Measurements from ENCODE around the gene STAT4. TPM values are rescaled to one million over a fixed set of nuclear protein-coding genes. Genes with fewer than 3 reads are reported as not detected.

STAT4 gene
- total RNA-seq, 1 donor from 2014 or later, result 1.0 TPM

DNA sequence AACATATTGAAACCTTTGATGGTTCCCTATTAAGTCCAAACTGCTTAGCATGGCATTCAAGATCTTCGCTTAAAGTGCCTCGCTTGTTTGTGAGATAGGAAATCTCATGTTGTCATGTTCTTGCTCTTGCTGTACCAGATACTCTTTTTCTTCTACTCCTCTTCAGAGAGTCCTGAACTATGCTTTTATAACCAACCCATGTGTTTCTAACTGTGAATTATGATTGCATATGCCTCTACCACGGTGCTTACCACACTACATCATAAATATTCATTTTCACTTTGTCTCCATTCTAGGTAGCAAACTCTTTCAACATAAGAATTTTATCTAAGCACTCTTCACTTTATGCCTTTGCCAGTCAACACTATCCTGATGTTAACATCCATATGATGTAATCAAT is 23.6 kb downstream of the STAT4 start:
- H3K4me3 Mint-ChIP-seq, result no peak overlapping the region
- no peaks in the 10 kb centered on the region for H3K36me3 Mint-ChIP-seq (ENCODE audit: low read depth)
- H3K9me3 Mint-ChIP-seq, result no peaks in the 10 kb centered on the region
- TF ChIP-seq, protein P1, sequence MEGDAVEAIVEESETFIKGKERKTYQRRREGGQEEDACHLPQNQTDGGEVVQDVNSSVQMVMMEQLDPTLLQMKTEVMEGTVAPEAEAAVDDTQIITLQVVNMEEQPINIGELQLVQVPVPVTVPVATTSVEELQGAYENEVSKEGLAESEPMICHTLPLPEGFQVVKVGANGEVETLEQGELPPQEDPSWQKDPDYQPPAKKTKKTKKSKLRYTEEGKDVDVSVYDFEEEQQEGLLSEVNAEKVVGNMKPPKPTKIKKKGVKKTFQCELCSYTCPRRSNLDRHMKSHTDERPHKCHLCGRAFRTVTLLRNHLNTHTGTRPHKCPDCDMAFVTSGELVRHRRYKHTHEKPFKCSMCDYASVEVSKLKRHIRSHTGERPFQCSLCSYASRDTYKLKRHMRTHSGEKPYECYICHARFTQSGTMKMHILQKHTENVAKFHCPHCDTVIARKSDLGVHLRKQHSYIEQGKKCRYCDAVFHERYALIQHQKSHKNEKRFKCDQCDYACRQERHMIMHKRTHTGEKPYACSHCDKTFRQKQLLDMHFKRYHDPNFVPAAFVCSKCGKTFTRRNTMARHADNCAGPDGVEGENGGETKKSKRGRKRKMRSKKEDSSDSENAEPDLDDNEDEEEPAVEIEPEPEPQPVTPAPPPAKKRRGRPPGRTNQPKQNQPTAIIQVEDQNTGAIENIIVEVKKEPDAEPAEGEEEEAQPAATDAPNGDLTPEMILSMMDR (conservative IDR thresholded peaks at IDR 0.05), result no peak
- no peaks in the 10 kb centered on the region for H3K4me1 Mint-ChIP-seq
- DNase-seq (ENCODE audit: low read depth, low spot score), result no peak
- H3K27me3 Mint-ChIP-seq (ENCODE audit: low read depth), result no peaks in the 10 kb centered on the region
- H3K27ac Mint-ChIP-seq (ENCODE audit: unreplicated experiment), result no peak overlapping the region

DNA sequence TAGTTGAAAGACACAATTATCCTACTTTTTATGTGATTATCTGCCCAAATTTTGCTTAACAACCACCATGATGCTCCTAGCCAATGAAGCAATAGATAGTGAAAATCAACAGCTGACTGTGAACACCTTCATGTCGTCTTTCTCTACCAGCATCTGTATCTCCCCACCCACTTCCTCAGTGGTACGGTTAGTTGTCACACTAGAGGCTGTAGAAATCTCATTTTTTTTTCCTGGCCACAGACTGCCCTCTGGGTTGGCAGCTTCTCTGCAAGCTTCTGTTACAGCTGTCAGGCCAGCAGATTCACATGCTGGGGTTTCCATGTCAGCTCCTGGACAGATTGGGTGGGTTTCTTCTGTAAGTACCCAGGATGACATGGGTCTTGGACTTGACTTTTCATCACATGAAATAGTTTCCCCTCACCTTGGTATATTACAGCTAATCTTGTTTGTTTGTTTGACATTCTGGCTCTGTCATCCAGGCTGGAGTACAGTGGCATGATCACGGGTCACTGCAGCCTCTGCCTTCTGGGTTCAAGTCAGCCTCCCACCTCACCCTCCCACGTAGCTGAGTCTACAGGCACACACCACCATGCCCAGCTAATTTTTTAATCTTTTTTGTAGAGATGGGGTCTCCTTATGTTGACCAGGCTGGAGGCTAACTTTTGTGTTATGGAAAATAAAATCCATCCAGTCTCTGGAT is 24.3 kb downstream of the STAT4 start:
- H3K36me3 Mint-ChIP-seq (ENCODE audit: low read depth), result no peaks in the 10 kb centered on the region
- no peak for DNase-seq (ENCODE audit: low read depth, low spot score)
- no peaks in the 10 kb centered on the region for H3K9me3 Mint-ChIP-seq
- no peak overlapping the region for H3K27ac Mint-ChIP-seq (ENCODE audit: unreplicated experiment)
- no peak overlapping the region for H3K4me3 Mint-ChIP-seq
- H3K4me1 Mint-ChIP-seq, result no peaks in the 10 kb centered on the region
- H3K27me3 Mint-ChIP-seq (ENCODE audit: low read depth), result no peaks in the 10 kb centered on the region
- TF ChIP-seq, protein P1 (conservative IDR thresholded peaks at IDR 0.05), result no peak

DNA sequence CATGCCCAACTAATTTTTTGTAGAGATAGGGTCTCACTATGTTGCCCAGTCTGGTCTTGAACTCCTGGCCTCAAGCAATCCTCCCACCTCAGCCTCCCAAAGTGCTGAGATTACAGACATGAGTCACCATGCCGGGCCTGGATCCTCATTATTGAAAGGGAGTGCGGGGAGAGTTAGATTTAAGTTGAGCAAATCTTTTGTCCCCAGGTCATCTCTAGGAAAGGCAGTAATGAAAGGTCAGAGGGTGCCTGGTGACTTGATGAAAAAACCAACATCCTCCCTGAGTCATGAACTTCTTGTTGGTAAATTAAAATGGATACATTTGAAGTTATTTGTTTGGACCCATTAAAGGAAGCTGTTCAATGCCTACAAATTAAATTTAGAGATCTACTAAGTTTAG is 25.1 kb downstream of the STAT4 start:
- H3K36me3 Mint-ChIP-seq (ENCODE audit: low read depth), result no peaks in the 10 kb centered on the region
- TF ChIP-seq, protein P1 (conservative IDR thresholded peaks at IDR 0.05), result no peak
- no peak overlapping the region for H3K27ac Mint-ChIP-seq (ENCODE audit: unreplicated experiment)
- H3K4me1 Mint-ChIP-seq, result no peaks in the 10 kb centered on the region
- no peak for DNase-seq (ENCODE audit: low read depth, low spot score)
- no peaks in the 10 kb centered on the region for H3K27me3 Mint-ChIP-seq (ENCODE audit: low read depth)
- no peak overlapping the region for H3K4me3 Mint-ChIP-seq
- no peaks in the 10 kb centered on the region for H3K9me3 Mint-ChIP-seq

DNA sequence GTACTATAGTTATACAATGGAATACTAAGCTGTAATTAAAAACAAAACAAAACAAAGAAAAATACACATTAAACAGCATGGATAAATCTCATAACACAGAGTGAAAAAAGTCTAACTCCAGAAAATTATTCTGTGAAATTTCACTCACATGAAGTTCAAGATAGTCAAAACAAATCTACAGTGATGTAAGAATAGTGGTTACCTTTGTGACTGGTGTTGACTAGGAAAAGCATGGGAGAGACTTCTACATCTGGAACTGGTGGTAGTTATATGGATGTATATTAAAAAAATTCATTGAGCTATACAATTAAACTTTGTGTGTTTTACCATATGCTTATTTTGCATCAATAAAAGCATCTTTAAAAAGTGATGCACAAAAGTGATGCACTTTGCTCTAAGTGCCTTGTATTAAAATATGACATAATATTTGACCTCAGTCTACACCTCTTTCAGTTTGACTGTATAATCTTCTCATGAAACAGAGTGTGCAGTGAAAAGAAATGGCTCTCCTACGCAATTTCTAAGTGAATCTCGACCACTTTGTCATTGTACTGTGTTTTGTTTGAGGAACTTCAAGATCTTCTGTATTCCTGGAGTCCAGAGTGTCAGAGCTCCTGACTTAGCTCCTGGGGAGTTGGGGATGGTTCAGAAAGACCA is 28.0 kb downstream of the STAT4 start:
- TF ChIP-seq, protein P1 (conservative IDR thresholded peaks at IDR 0.05), result no peak
- Mint-ChIP-seq H3K9me3 (peaks cover 2% of the 10 kb centered on the region), H3K36me3 (ENCODE audit: low read depth) (no peaks in the 10 kb centered on the region), H3K27me3 (ENCODE audit: low read depth) (no peaks in the 10 kb centered on the region), H3K4me1 (no peaks in the 10 kb centered on the region), H3K27ac (ENCODE audit: unreplicated experiment) (no peak overlapping the region), H3K4me3 (no peak overlapping the region)
- no peak for DNase-seq (ENCODE audit: low read depth, low spot score)

DNA sequence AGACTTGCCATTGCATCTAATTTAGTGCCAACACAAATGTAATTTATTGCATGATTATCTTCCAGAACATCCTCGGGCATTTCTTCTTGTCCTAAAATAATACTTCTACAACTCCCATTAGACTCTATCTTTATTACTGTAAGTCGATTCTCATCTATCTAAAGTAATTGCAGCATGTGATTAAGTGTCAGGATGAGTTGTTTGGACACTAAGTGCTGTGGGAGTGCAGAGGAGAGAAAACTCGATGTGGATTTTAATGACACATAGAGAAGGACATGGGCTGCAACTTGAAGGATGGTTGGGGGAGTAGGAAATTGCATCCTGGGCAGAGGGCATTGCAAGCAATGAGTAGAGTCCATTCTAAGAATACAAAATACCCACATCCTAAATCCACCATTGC is 33.5 kb downstream of the STAT4 start:
- no peaks in the 10 kb centered on the region for H3K27me3 Mint-ChIP-seq (ENCODE audit: low read depth)
- DNase-seq (ENCODE audit: low read depth, low spot score), result no peak
- H3K27ac Mint-ChIP-seq (ENCODE audit: unreplicated experiment), result no peak overlapping the region
- no peaks in the 10 kb centered on the region for H3K4me1 Mint-ChIP-seq
- no peaks in the 10 kb centered on the region for H3K36me3 Mint-ChIP-seq (ENCODE audit: low read depth)
- TF ChIP-seq, protein P1 (conservative IDR thresholded peaks at IDR 0.05), result no peak
- no peak overlapping the region for H3K4me3 Mint-ChIP-seq
- H3K9me3 Mint-ChIP-seq, result peaks cover 2% of the 10 kb centered on the region

All from neural crest cell (in vitro differentiated cells).